K562 treated with DMSO at 1 percent for 4 hours (cell line): ENCODE data around the gene CCT6A. TPM values are rescaled to one million over a fixed set of nuclear protein-coding genes. Genes with fewer than 3 reads are reported as not detected.

Experiments
- total RNA-seq: library from RNA; unstranded; fragments of 300-600 nt; gene quantifications from 2 replicates; pipeline ENCODE4 v1.2.3, GENCODE V29; 2022; ENCODE audit not compliant: insufficient read depth

Gene CCT6A
- 150 and 159 TPM in 2 replicates for total RNA-seq

GRCh38 chr7:56051339-56052191 lies at the start of gene CCT6A, which contains the start of gene PSPH:
TSS of gene CCT6A (plus strand) at chr7:56051765. CDS start at chr7:56051849, 84 bp downstream.
TSS of gene PSPH (minus strand) at chr7:56051444. CDS start at chr7:56021212, 30,232 bp downstream.

GRCh38 chr7:56063882-56064625 lies 12.5 kb downstream of the CCT6A start, which contains the start of gene SUMF2:
TSS of gene SUMF2 (plus strand) at chr7:56064286. CDS start at chr7:56064312, 26 bp downstream.

GRCh38 chr7:56092789-56093531 lies 41.4 kb downstream of the CCT6A start, which contains the start of gene PHKG1:
TSS of gene PHKG1 (minus strand) at chr7:56092952. CDS start at chr7:56088941, 4,011 bp downstream.

GRCh38 chr7:56106108-56107073 lies 54.8 kb downstream of the CCT6A start, which contains the start of gene CHCHD2:
TSS of gene CHCHD2 (minus strand) at chr7:56106476. CDS start at chr7:56106413, 63 bp downstream.

Other genes starting within 250 kb of the CCT6A start
- gene SEPTIN14, start 189.0 kb upstream of the CCT6A start, total RNA-seq = not detected in 2 replicates
- gene ZNF713, start 164.3 kb upstream of the CCT6A start, total RNA-seq = 0.74 and 0.94 TPM in 2 replicates
- 4.8 and 6.5 TPM in 2 replicates for gene MRPS17, start 99.9 kb upstream of the CCT6A start, total RNA-seq
- 30.1 and 36.7 TPM in 2 replicates for gene NIPSNAP2, start 87.2 kb upstream of the CCT6A start, total RNA-seq
- 36.2 and 44.1 TPM in 2 replicates for gene PSPH, start 321 bp upstream of the CCT6A start, total RNA-seq
- 69.8 and 77.2 TPM in 2 replicates for gene SUMF2, start 12.5 kb downstream of the CCT6A start, total RNA-seq
- gene PHKG1, start 41.2 kb downstream of the CCT6A start, total RNA-seq = not detected in 2 replicates
- 999 and 1,178 TPM in 2 replicates for gene CHCHD2, start 54.7 kb downstream of the CCT6A start, total RNA-seq
- not detected in 2 replicates for gene NUPR2, start 64.7 kb downstream of the CCT6A start, total RNA-seq